Measurements from ENCODE around the gene GIMD1. TPM values are rescaled to one million over a fixed set of nuclear protein-coding genes. Genes with fewer than 3 reads are reported as not detected.

The GIMD1 gene
- total and polyA plus RNA-seq, 9 of the 15 experiments (the other 6 are each of a cell fraction or from before 2014, with no cell fraction given): not detected

DNA sequence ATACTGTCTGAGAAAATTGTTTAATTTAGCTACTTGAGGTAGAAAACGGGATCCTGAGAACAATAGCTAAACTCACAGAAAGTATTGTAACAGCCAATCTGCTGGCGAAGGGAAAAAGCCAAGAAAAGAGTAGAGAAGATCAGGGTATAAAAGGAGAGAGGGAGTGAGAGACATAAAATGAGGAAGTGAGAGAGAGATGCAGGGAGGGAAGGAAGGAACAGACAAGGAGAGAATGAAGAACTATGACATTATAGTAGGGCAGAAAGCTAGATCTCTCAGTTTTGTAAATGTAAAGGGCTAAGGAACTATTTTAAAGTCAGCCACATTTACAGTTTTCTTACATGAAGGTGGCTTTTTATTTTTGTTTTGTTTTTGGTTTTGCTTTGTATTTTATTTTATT is 1.6 kb upstream of the GIMD1 start:
- POLR2A ChIA-PET: no interaction called here
- Histone ChIP-seq H3K27me3 (ENCODE audit: control insufficient read depth in 2 of 2, insufficient read depth in 2 of 2, low read length in 2 of 2) (no peaks in the 10 kb centered on the region), H3K4me3 (no peak overlapping the region), H3K36me3 (ENCODE audit: control insufficient read depth, insufficient read depth, low read length) (no peaks in the 10 kb centered on the region), H4K20me1 (replicated peaks; ENCODE audit: control insufficient read depth, insufficient read depth, low read length) (no peaks in the 10 kb centered on the region), H3K27ac (ENCODE audit: extremely low read depth, low read depth, low read length) (no peak overlapping the region), H3K9me3 (replicated peaks; ENCODE audit: control insufficient read depth, insufficient read depth, low read depth, low read length) (no peaks in the 10 kb centered on the region), H3K9ac (ENCODE audit: insufficient read depth in 1 of 2, low read depth in 2 of 2, low read length in 2 of 2) (no peak overlapping the region), H3K79me2 (ENCODE audit: control insufficient read depth, insufficient read depth, low read length) (no peaks in the 10 kb centered on the region), H3K4me2 (ENCODE audit: insufficient read depth, low read length) (no peak overlapping the region), H2AFZ (ENCODE audit: low read depth, low read length) (no peak overlapping the region), H3K4me1 (replicated peaks in 1 of 2; ENCODE audit: control insufficient read depth in 2 of 2, insufficient read depth in 2 of 2, low read length in 2 of 2) (no peaks in the 10 kb centered on the region), H3K9me1 (ENCODE audit: control insufficient read depth, insufficient read depth, low read length) (no peaks in the 10 kb centered on the region)
- TF ChIP-seq, protein P1, sequence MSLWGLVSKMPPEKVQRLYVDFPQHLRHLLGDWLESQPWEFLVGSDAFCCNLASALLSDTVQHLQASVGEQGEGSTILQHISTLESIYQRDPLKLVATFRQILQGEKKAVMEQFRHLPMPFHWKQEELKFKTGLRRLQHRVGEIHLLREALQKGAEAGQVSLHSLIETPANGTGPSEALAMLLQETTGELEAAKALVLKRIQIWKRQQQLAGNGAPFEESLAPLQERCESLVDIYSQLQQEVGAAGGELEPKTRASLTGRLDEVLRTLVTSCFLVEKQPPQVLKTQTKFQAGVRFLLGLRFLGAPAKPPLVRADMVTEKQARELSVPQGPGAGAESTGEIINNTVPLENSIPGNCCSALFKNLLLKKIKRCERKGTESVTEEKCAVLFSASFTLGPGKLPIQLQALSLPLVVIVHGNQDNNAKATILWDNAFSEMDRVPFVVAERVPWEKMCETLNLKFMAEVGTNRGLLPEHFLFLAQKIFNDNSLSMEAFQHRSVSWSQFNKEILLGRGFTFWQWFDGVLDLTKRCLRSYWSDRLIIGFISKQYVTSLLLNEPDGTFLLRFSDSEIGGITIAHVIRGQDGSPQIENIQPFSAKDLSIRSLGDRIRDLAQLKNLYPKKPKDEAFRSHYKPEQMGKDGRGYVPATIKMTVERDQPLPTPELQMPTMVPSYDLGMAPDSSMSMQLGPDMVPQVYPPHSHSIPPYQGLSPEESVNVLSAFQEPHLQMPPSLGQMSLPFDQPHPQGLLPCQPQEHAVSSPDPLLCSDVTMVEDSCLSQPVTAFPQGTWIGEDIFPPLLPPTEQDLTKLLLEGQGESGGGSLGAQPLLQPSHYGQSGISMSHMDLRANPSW (CRISPR knock-in tag; IDR thresholded peaks at IDR 0.05): no peak
- TF ChIP-seq, protein P2, sequence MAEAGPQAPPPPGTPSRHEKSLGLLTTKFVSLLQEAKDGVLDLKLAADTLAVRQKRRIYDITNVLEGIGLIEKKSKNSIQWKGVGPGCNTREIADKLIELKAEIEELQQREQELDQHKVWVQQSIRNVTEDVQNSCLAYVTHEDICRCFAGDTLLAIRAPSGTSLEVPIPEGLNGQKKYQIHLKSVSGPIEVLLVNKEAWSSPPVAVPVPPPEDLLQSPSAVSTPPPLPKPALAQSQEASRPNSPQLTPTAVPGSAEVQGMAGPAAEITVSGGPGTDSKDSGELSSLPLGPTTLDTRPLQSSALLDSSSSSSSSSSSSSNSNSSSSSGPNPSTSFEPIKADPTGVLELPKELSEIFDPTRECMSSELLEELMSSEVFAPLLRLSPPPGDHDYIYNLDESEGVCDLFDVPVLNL (CRISPR knock-in tag; IDR thresholded peaks at IDR 0.05; ENCODE audit: low read depth): no peak
- peak; percentile 58; the same call in 1 of the 2 replicates for TF ChIP-seq SPI1 (IDR thresholded peaks at IDR 0.05; ENCODE audit: borderline replicate concordance, low read depth, low read length)
- TF ChIP-seq, protein P3, sequence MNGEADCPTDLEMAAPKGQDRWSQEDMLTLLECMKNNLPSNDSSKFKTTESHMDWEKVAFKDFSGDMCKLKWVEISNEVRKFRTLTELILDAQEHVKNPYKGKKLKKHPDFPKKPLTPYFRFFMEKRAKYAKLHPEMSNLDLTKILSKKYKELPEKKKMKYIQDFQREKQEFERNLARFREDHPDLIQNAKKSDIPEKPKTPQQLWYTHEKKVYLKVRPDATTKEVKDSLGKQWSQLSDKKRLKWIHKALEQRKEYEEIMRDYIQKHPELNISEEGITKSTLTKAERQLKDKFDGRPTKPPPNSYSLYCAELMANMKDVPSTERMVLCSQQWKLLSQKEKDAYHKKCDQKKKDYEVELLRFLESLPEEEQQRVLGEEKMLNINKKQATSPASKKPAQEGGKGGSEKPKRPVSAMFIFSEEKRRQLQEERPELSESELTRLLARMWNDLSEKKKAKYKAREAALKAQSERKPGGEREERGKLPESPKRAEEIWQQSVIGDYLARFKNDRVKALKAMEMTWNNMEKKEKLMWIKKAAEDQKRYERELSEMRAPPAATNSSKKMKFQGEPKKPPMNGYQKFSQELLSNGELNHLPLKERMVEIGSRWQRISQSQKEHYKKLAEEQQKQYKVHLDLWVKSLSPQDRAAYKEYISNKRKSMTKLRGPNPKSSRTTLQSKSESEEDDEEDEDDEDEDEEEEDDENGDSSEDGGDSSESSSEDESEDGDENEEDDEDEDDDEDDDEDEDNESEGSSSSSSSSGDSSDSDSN (IDR thresholded peaks at IDR 0.05; ENCODE audit: borderline replicate concordance in 1 of 2, low read depth in 2 of 2, low read length in 2 of 2): no peak
- WGBS (ENCODE audit: insufficient coverage, low coverage, missing lambda C conversion rate): 0% methylated on average over 2 of the region's 2 CpGs
- in situ Hi-C loops (cut with MboI): no loop called here
- CTCF ChIA-PET (ENCODE audit: low intra/inter-chr PET ratio): interaction anchor here (2.2 kb wide), 1 partner anchor 132 kb away, joined by 10 read pairs; no protein-coding TSS in a partner anchor
- ATAC-seq (no peak), DNase-seq (ENCODE audit: extremely low read depth in 1 of 4, low spot score in 3 of 4) (no peak), FAIRE-seq (no peak)
- no TSS peak for BruUV-seq (replicated peaks)
- intact Hi-C loops (cut with micrococcal nuclease): no loop called here

Measured in K562 (cell line).